ACHN (cell line): Measurements from ENCODE around the gene CEP250.
"Not testable (repeated sequence)": the region's sequence is repeated elsewhere in the genome, so short reads cannot be mapped to it uniquely, and the experiment has no call there.

ENCODE experiments used
- DNase-seq: peaks from one replicate; pipeline ENCODE4 v3.0.0-alpha.2; 2015
- in situ Hi-C: cut with HindIII; loops from 2 replicates; pipeline ENCODE4 v1.10.0; 2017; ENCODE audit warnings: low sequenced_read_pairs, low pct_ligation_motif_present, low pct_unique_long_range_greater_than_20kb

Gene CEP250

GRCh38 chr20:35544941-35545340 is 89.5 kb downstream of the CEP250 start:
- in situ Hi-C loops, result not testable (repeated sequence)

GRCh38 chr20:35546127-35546526 is 90.7 kb downstream of the CEP250 start:
- no peak for DNase-seq
- in situ Hi-C loops, result no loop called here

More at GRCh38 chr20:35544941-35545340, 89.5 kb downstream of the CEP250 start:
- DNase-seq, result peak; percentile 73

- in situ Hi-C loops, result no loop called here
- DNase-seq, result no peak
These were observed 91.9 kb downstream of the CEP250 start for GRCh38 chr20:35547329-35547728.

- in situ Hi-C loops, result no loop called here
- no peak for DNase-seq
These were observed 96.1 kb downstream of the CEP250 start for GRCh38 chr20:35551503-35551902.

- no peak for DNase-seq
- in situ Hi-C loops, result no loop called here
These were observed 97.5 kb downstream of the CEP250 start for GRCh38 chr20:35552914-35553313.

- in situ Hi-C loops, result not testable (repeated sequence)
These were observed 100.1 kb downstream of the CEP250 start for GRCh38 chr20:35555461-35555860.

GRCh38 chr20:35555951-35556645 is 100.7 kb downstream of the CEP250 start:
- DNase-seq, result no peak
- in situ Hi-C loops, result no loop called here

More at GRCh38 chr20:35555461-35555860, 100.1 kb downstream of the CEP250 start:
- not testable (repeated sequence) for DNase-seq

GRCh38 chr20:35556871-35557270 is 101.5 kb downstream of the CEP250 start:
- in situ Hi-C loops, result no loop called here
- no peak for DNase-seq

- in situ Hi-C loops, result no loop called here
- DNase-seq, result no peak
These were observed 103.1 kb downstream of the CEP250 start for GRCh38 chr20:35558451-35558850.

GRCh38 chr20:35559042-35559693 is 103.8 kb downstream of the CEP250 start:
- in situ Hi-C loops, result no loop called here
- DNase-seq, result no peak

- DNase-seq, result no peak
- in situ Hi-C loops, result no loop called here
These were observed 104.7 kb downstream of the CEP250 start for GRCh38 chr20:35560105-35560511.

- in situ Hi-C loops, result no loop called here
- no peak for DNase-seq
These were observed 105.1 kb downstream of the CEP250 start for GRCh38 chr20:35560541-35560940.

GRCh38 chr20:35561268-35561667 is 105.9 kb downstream of the CEP250 start:
- peak; percentile 76 for DNase-seq
- in situ Hi-C loops, result no loop called here

GRCh38 chr20:35561671-35562070 is 106.3 kb downstream of the CEP250 start:
- no peak for DNase-seq
- in situ Hi-C loops, result no loop called here

GRCh38 chr20:35562541-35563110 is 107.2 kb downstream of the CEP250 start:
- in situ Hi-C loops, result no loop called here
- DNase-seq, result no peak

- in situ Hi-C loops, result no loop called here
- DNase-seq, result no peak
These were observed 108.4 kb downstream of the CEP250 start for GRCh38 chr20:35563834-35564233.

- in situ Hi-C loops, result no loop called here
- no peak for DNase-seq
These were observed 109.5 kb downstream of the CEP250 start for GRCh38 chr20:35564905-35565304.

- in situ Hi-C loops, result no loop called here
- DNase-seq, result peak; percentile 8
These were observed 113.2 kb downstream of the CEP250 start for GRCh38 chr20:35568645-35569044.
